ENCODE results near the gene TMEM238L.

The TMEM238L gene

GRCh38 chr17:10805911-10806310 lies 2.0 kb upstream of the TMEM238L start:
- no peak for DNase-seq (ENCODE audit: low read depth, low spot score)

DNA sequence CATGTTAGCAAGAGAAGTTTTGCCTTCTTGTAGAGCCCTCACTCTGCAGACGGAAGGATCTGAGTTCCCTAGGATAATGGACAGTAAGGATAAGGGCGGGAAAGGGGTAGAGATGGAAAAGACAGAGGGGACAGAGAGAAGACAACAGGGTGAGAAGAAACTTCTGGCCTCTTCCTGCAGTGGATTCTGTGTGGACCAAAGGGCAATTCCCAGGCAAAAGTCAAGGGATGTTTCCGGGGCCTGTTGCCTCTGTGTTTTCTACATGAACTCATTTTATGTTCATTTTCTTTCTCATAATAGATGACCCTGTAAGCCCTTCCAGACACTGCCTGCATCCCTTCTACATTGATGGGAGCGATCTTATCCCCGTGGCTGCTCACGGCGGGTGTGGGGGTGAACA lies 647 bp upstream of the TMEM238L start:
- DNase-seq (ENCODE audit: low read depth, low spot score), result no peak

DNA sequence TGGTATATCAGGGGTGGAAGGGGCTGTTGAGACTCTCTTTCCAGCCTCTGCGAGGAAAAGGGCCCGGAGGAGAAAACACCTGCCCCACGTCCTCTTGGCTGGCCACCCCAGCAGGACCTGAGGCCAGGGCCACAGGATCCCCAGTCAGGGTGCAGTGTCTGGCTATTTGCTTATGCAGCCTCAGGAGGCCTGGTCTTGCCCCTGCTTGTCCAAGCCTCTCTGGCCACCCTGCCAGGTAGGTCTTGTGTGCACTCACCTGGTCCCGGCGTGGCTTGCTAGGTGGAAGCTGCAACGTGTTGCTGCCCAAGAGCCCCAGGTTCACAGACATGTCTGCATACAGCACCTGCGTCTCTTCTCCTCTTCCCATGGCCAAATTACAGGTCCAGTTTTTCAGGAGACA lies 549 bp downstream of the TMEM238L start:
- DNase-seq (ENCODE audit: low read depth, low spot score), result no peak

GRCh38 chr17:10802496-10803284 lies 1.2 kb downstream of the TMEM238L start:
- no peak for DNase-seq (ENCODE audit: low read depth, low spot score)

- DNase-seq (ENCODE audit: low read depth, low spot score), result no peak
These were observed 4.5 kb downstream of the TMEM238L start for GRCh38 chr17:10799407-10799806.

DNA sequence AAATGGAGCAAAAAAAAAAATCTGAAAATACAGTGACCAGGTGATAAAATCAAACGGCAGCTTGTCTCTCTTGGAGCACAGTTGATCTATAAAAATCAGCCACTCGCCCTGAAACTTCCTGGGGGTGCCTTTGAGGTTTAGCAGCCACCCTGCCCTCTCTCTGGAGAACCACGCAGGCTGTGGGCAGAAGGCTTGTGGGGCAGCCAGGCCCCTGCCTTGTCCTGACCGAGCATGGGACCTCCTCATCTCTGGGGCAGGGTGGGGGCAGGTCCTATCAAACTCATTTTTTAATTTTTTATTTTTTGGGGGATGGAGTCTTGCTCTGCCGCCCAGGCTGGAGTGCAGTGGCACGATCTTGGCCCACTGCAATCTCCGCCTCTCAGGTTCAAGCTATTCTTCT lies 5.0 kb downstream of the TMEM238L start:
- DNase-seq (ENCODE audit: low read depth, low spot score), result no peak

DNA sequence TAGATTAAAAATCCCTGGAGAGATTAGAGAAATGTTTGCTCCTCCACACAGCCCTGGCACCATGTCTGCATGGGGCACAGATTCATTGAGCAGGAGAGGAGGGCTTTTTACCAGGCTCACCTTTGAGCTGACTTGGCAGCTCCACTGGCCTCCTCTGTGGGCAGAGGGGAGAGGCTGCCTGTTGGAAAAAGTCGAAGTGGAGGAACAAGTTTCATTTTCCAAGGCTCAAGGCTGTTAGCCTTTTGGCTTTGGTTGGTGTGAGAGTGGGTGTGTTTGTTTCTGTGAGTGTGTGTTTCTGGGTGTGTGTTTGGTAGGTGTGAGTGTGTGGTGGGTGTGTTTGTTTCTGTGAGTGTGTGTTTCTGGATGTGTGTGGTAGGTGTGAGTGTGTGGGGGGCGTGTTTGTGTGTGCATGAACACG lies 5.6 kb downstream of the TMEM238L start:
- DNase-seq (ENCODE audit: low read depth, low spot score), result no peak

DNA sequence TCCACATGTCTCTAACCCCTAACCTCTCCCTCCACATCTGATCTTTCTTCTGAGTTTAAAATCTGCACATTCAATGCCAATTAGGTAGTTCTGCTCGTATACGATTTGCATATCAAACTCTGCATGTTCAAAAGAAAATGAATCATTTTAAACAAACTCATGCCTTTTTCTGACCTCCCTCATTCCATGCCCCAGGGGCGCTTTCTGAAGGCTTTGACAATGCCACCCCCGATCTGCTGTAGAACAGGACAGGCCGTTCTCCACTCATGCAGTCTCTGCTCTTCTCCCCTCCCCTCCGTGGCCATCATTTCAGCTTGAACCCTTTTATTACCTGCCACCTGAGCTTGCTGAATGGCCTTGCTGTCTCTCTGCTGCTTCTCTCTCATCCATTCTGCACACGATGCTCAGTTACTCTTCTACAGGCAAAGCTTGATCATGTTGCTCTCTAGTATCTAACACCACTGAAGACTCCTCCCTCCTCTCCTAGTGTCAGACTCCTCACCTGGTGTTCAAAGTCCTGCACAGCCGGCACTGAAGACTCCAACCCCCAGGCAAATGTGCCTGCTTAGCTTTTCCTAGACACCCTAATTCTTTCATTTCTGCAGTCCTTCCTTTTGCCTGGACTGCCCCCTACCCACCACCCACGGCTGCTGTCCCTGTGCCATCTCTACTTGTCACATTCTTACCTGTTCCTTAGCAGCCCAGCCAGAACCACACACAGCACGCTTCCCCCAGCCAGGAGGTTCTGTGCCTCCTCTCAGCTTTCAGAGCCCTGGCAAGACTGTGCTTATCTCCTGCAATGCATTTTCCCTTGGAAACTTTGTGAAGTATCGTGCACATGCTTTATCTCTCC lies 6.2 kb downstream of the TMEM238L start:
- DNase-seq (ENCODE audit: low read depth, low spot score), result no peak

- no peak for DNase-seq (ENCODE audit: low read depth, low spot score)
These were observed 10.1 kb downstream of the TMEM238L start for GRCh38 chr17:10793816-10794215.

- no peak for DNase-seq (ENCODE audit: low read depth, low spot score)
These were observed 10.6 kb downstream of the TMEM238L start for GRCh38 chr17:10793256-10793655.

- no peak for DNase-seq (ENCODE audit: low read depth, low spot score)
These were observed 11.7 kb downstream of the TMEM238L start for GRCh38 chr17:10792151-10792550.

- no peak for DNase-seq (ENCODE audit: low read depth, low spot score)
These were observed 13.2 kb downstream of the TMEM238L start for GRCh38 chr17:10790491-10791401.

GRCh38 chr17:10789694-10790271 lies 14.1 kb downstream of the TMEM238L start:
- no peak for DNase-seq (ENCODE audit: low read depth, low spot score)

GRCh38 chr17:10787306-10788045 lies 16.4 kb downstream of the TMEM238L start:
- no peak for DNase-seq (ENCODE audit: low read depth, low spot score)

- DNase-seq (ENCODE audit: low read depth, low spot score), result no peak
These were observed 18.6 kb downstream of the TMEM238L start for GRCh38 chr17:10785295-10785694.

GRCh38 chr17:10779609-10780008 lies 24.3 kb downstream of the TMEM238L start:
- no peak for DNase-seq (ENCODE audit: low read depth, low spot score)

GRCh38 chr17:10777890-10778289 lies 26.0 kb downstream of the TMEM238L start:
- DNase-seq (ENCODE audit: low read depth, low spot score), result no peak

DNA sequence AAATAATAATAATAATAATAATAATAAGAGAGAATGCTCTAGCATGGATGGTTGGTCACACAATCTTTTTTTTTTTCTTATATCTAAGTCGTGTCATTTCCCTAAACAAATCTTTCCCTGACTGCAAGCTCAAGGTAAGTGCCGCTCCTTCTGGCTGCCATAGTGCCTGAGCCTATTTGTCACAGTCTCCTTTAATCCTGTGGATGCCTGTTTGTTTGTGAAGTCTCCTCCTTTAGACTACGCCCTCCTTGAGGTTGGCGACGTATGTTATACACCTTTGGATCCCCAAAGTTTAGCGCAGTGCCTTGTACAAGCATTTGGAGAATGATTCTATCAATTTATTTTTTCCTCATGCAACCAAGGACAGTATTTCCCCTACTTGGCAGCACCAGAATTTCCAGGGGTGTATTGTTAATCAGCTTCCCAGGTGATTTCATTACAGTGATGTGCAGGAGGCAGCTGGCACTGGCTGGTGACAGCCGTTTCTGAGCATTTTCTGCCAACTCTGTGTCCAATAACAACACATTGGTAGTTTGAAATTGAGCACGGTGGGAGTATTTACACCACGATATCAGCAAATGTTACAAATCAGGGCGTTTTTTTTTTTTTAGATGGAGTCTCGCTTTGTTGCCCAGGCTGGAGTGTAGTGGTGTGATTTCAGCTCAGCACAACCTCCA lies 26.6 kb downstream of the TMEM238L start:
- DNase-seq (ENCODE audit: low read depth, low spot score), result no peak

- no peak for DNase-seq (ENCODE audit: low read depth, low spot score)
These were observed 27.5 kb downstream of the TMEM238L start for GRCh38 chr17:10776381-10776780.

DNA sequence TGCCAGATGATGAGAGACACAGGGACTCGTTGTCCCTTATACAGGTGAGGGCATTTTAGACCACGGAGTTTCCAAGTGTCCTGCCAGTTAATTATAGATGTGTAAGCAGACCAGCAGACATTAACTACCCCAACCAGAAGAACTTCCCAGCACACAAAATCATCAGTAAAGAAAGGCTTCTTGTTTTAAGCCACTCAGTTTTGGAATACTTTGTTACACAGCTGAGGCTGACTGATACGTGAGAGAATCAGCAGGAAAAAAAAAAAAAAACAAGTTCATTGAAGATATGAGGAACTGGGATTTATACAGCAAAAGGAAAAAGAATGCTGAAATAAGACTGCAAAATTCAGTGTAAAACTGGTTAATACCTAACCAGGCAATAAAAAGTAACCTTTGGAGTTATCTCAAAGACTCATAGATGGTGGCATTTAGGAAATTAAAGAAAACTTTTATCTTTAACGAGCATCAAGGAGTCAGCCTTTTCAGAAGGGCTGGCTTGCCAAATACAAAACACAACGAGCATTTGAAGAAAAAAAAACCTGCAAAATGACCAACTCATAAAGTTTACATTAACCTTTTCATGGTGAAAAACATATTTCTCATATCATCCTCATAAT lies 28.1 kb downstream of the TMEM238L start:
- no peak for DNase-seq (ENCODE audit: low read depth, low spot score)

Measured in brain pericyte (primary cell).